ENCODE results near the gene WNT10A.
A peak's percentile ranks its signal among the peaks of the same experiment; 100 is the strongest.

GRCh38 chr2:218894151-218894879, 13.7 kb downstream of the WNT10A start:
- peak; percentile 80 for TF ChIP-seq POLR2AphosphoS5 (IDR thresholded peaks at IDR 0.05; ENCODE audit: low read depth, low read length)
- TF ChIP-seq TCF7L2 (IDR thresholded peaks at IDR 0.05; ENCODE audit: borderline replicate concordance, extremely low read depth, insufficient read depth, insufficient read length), result no peak
- TF ChIP-seq CEBPB (IDR thresholded peaks at IDR 0.05; ENCODE audit: low read depth), result no peak
- TF ChIP-seq EZH2 (IDR thresholded peaks at IDR 0.05), result no peak
- TF ChIP-seq ZNF274 (IDR thresholded peaks at IDR 0.05; ENCODE audit: low read depth, low read length), result no peak
